Activated T-cell treated with anti-CD3 and anti-CD28 coated beads, Interleukin-2, amount 50 U/mL, for 24 hours (primary cell): ENCODE measurements around the gene GALNT10.

Experiments used
- DNase-seq: peaks from one replicate; pipeline ENCODE4 v3.0.0-alpha.2; 2020
- H3K27ac Mint-ChIP-seq: 2 replicates; pipeline ENCODE4 v1.8.0; 2020; ENCODE audit warnings: mild to moderate bottlenecking, mixed read lengths
- H3K27me3 Mint-ChIP-seq: 2 replicates; pipeline ENCODE4 v1.8.0; 2020; ENCODE audit warnings: mixed read lengths
- H3K36me3 Mint-ChIP-seq: 2 replicates; pipeline ENCODE4 v1.8.0; 2020; ENCODE audit warnings: low read depth, mixed read lengths
- H3K4me1 Mint-ChIP-seq: 2 replicates; pipeline ENCODE4 v1.8.0; 2020; ENCODE audit warnings: low read depth, mixed read lengths
- H3K4me3 Mint-ChIP-seq: 2 replicates; pipeline ENCODE4 v1.8.0; 2020; ENCODE audit warnings: mild to moderate bottlenecking, moderate library complexity, mixed read lengths
- H3K9me3 Mint-ChIP-seq: 2 replicates; pipeline ENCODE4 v1.8.0; 2020; ENCODE audit warnings: mixed read lengths

GALNT10 gene

DNA sequence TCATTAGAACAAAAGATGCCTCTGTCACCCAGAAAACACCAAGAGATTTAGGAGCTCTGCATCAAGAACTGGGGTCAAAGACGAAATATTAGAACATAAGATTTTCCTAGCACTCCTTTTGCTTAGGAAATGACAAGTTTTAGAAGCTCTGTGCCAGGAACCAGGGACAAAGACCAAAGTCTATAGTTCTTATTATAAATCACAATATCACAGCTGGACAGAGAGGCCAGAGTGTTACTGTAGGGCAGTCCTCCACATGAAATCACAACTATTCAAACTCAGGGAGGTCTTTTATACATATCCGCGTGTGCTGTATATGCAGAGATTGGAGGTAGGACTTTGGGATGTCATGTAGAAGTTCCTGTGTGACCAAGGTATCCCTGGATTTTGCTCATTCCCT is 138.5 kb downstream of the GALNT10 start:
- H3K4me1 Mint-ChIP-seq = no peaks in the 10 kb centered on the region
- H3K9me3 Mint-ChIP-seq = no peaks in the 10 kb centered on the region
- H3K27me3 Mint-ChIP-seq = no peaks in the 10 kb centered on the region
- no peak for DNase-seq
- no peak overlapping the region for H3K4me3 Mint-ChIP-seq
- no peak overlapping the region for H3K27ac Mint-ChIP-seq
- H3K36me3 Mint-ChIP-seq = peaks cover 45% of the 10 kb centered on the region

DNA sequence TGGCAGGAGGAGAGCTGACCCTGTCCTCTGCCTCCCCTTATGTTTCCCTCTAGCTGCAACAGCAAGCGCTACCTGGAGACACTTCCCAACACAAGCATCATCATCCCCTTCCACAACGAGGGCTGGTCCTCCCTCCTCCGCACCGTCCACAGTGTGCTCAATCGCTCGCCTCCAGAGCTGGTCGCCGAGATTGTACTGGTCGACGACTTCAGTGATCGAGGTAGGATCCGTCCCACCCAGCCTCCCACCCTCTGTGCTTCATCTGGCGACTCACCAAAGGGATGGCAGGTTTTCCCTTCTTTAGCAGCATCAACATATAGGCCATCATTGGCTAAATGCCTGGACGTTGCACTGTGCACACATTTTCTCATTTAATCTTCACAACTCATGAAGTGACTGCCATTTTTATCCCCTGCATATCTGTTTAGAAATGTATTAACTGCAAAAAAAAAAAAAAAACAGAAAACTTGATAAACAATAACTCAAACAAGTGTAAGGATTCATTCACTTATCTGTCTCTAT is 139.0 kb downstream of the GALNT10 start:
- no peak for DNase-seq
- Mint-ChIP-seq H3K4me3 (no peak overlapping the region), H3K27ac (no peak overlapping the region), H3K36me3 (peaks cover 45% of the 10 kb centered on the region), H3K27me3 (no peaks in the 10 kb centered on the region), H3K9me3 (no peaks in the 10 kb centered on the region), H3K4me1 (no peaks in the 10 kb centered on the region)

DNA sequence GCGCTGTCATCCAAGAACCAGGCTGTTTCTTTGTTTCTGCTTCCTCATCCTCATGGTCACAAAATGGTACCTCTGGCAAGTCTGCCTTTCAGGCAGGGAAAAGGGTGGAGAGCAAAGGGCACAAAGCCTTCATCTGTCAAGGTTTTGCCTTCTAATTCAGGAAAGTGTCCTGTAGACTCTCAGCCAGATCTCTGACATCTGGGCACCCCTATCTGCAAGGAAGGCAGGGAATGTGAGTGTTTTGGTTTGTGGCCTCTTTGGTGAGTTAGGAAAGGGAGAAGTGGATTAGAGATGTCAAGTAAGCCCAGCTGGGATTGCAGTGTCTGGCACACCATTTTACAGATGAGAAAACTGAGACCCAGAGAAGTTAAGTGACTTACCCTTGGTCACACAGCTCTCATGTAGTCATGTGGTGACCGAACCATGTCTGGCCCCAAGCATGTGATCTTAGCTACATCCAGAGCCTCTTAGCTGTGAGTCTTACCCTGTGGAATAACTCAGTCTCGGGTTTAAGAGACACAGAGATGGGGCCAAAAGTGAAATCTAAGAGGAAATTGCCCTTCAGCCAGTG is 139.6 kb downstream of the GALNT10 start:
- no peaks in the 10 kb centered on the region for H3K9me3 Mint-ChIP-seq
- peaks cover 49% of the 10 kb centered on the region for H3K36me3 Mint-ChIP-seq
- H3K4me1 Mint-ChIP-seq = no peaks in the 10 kb centered on the region
- no peaks in the 10 kb centered on the region for H3K27me3 Mint-ChIP-seq
- no peak overlapping the region for H3K4me3 Mint-ChIP-seq
- H3K27ac Mint-ChIP-seq = no peak overlapping the region
- no peak for DNase-seq

DNA sequence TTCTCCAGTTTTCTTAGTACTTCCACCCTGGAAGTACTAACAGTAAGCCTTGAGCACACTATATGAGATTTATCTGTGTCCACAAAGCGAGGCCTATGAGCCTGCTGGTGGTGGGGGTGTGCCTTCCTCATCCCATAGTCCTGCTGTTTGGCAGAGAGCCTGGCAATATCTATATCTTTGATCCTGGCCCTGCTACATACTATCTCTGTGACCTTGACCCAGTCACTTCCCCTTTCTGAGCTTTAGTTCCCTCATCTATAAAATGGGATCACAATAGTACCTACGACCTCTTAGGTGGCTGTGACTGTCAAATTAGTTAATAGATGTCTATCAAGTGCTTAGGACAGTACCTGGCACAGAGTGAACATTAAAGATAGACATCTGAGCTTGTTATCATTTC is 140.7 kb downstream of the GALNT10 start:
- no peak overlapping the region for H3K27ac Mint-ChIP-seq
- no peak for DNase-seq
- peaks cover 58% of the 10 kb centered on the region for H3K36me3 Mint-ChIP-seq
- H3K9me3 Mint-ChIP-seq = no peaks in the 10 kb centered on the region
- no peak overlapping the region for H3K4me3 Mint-ChIP-seq
- H3K27me3 Mint-ChIP-seq = no peaks in the 10 kb centered on the region
- H3K4me1 Mint-ChIP-seq = no peaks in the 10 kb centered on the region

DNA sequence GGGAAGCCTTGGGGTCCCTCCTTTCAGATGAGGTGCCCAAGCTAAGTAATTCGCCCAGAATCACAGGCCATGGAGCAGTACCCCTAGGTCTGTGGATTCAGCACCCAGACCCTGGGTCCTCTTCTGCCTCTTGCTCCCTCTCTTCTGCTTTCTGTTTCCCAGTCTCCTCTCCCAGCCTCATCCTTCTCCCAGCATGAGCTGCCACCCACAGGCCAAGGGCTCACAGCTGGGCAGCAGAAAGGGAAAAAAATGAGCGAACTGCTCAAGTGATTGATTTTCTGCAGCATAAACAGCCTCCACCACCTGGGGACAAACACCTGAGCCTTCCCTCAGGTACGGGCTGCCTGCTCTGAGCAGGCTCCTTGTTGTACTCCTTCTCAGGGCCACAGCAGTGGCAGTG is 141.4 kb downstream of the GALNT10 start:
- Mint-ChIP-seq H3K9me3 (no peaks in the 10 kb centered on the region), H3K4me1 (no peaks in the 10 kb centered on the region), H3K27ac (no peak overlapping the region), H3K27me3 (no peaks in the 10 kb centered on the region), H3K4me3 (no peak overlapping the region), H3K36me3 (peaks cover 64% of the 10 kb centered on the region)
- DNase-seq = no peak

DNA sequence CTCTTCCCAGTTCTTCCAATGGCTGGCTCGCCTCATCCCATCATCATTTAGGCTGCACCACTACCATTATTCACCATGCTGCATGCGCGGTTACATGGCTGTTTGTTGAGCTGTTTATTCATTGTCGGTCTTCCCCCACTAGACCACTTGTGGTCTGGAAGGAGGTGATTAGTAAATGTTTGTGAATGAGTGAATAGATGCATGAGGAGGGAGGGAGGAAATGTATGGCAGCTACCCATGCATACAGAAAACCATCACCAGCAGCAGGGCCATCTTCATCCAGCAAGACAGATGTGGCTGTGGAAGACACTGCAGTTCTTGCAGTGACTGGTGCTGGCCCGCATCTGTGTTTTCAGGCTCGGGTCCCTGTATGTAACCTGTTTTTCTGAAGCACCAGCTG is 141.9 kb downstream of the GALNT10 start:
- no peaks in the 10 kb centered on the region for H3K27me3 Mint-ChIP-seq
- no peak for DNase-seq
- peaks cover 69% of the 10 kb centered on the region for H3K36me3 Mint-ChIP-seq
- no peaks in the 10 kb centered on the region for H3K4me1 Mint-ChIP-seq
- no peaks in the 10 kb centered on the region for H3K9me3 Mint-ChIP-seq
- no peak overlapping the region for H3K4me3 Mint-ChIP-seq
- H3K27ac Mint-ChIP-seq = no peak overlapping the region

DNA sequence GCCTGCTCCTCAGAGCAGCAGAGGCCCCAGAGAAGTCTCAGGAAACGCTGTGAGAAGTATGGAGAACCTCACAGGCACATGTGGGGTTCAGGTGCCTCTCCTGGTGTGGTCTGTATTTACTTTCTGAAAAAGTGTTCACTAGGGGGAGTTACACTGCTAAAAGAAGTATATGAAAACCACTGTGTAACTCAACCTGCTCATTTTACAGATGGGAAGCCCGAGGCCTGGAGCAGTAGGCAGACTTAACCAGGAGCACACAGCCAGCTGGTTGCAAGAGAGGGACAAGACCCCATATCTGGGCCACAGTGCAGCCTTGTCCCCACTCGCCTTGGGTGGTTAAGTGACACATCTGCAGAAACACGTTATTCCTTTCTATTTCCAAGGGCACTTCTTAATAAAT is 142.5 kb downstream of the GALNT10 start:
- DNase-seq = no peak
- Mint-ChIP-seq H3K36me3 (peaks cover 75% of the 10 kb centered on the region), H3K9me3 (no peaks in the 10 kb centered on the region), H3K4me1 (no peaks in the 10 kb centered on the region), H3K4me3 (no peak overlapping the region), H3K27ac (no peak overlapping the region), H3K27me3 (no peaks in the 10 kb centered on the region)

DNA sequence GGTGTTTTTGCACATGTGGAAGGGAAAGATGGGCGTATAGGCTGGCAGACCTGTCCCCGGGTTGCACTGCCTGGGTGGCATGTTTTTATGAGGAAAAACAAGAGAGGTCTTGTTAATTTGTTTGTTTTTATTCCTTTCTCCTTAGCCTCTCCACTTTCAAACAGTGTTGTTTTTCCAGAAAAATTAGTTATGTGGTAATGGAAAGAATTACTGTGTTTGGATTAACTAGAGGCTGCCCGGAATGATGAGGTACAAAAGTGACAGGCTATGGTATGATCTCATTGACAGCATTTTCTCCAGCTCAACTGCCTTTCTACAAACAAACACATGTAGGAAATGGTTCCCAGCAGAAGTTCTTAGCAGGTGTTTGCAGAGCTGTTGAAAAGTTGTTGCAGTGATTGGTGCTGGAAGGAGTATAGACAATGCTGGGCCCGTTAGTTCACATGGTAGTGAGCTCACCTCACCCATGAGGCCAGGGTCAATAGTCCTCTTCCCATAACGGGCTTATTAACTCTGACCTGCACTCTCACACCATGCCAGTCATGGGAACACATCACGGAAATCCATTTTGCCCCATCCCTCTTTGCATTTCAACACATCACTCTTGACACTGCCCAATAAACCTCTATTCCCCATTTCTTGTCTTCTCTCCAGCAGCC is 144.0 kb downstream of the GALNT10 start:
- no peak overlapping the region for H3K27ac Mint-ChIP-seq
- H3K9me3 Mint-ChIP-seq = no peaks in the 10 kb centered on the region
- H3K4me1 Mint-ChIP-seq = no peaks in the 10 kb centered on the region
- DNase-seq = no peak
- H3K27me3 Mint-ChIP-seq = no peaks in the 10 kb centered on the region
- no peak overlapping the region for H3K4me3 Mint-ChIP-seq
- H3K36me3 Mint-ChIP-seq = peaks cover 87% of the 10 kb centered on the region

DNA sequence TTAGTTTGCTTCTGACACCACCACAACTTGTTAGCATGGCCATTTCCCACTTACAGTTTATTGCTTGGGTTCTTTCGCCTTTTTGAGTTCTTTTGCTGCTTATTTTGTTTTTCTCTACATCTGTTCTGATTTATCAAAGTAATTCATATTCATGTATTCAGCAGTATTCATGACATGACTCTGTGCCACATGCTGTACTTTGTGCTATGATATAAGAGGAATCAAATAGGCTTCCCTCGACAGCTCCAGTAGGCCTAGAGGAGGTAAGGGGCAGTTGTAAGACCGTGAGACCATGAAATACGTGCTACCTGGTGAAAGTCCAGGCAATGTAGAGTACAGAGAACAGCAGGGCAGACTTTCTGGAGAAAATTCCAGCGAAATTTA is 144.5 kb downstream of the GALNT10 start:
- Mint-ChIP-seq H3K27me3 (no peaks in the 10 kb centered on the region), H3K4me3 (no peak overlapping the region), H3K36me3 (peaks cover 82% of the 10 kb centered on the region), H3K9me3 (no peaks in the 10 kb centered on the region), H3K27ac (no peak overlapping the region), H3K4me1 (no peaks in the 10 kb centered on the region)
- DNase-seq = no peak

DNA sequence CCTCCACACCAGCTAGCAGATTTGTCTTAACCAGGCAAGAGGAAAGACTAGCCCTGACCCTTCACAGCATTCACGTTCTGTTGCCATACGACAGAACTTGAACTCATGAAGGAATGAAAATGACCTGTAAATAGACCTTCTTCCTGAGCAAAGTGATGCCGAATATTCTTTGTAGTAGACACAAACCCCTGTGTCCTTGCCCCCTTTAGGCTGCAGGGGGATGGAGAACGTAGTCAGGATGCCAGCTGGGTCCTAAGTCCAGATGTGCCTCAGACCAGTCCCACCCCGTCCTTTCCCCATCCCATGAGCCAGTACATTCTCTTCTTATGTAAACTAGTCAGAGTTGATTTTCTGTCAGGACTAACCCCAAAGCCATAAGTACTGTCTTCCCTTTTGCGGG is 151.1 kb downstream of the GALNT10 start:
- Mint-ChIP-seq H3K4me3 (no peak overlapping the region), H3K27ac (no peak overlapping the region), H3K36me3 (peaks cover 44% of the 10 kb centered on the region), H3K9me3 (no peaks in the 10 kb centered on the region), H3K4me1 (peaks cover 5% of the 10 kb centered on the region), H3K27me3 (no peaks in the 10 kb centered on the region)
- no peak for DNase-seq

DNA sequence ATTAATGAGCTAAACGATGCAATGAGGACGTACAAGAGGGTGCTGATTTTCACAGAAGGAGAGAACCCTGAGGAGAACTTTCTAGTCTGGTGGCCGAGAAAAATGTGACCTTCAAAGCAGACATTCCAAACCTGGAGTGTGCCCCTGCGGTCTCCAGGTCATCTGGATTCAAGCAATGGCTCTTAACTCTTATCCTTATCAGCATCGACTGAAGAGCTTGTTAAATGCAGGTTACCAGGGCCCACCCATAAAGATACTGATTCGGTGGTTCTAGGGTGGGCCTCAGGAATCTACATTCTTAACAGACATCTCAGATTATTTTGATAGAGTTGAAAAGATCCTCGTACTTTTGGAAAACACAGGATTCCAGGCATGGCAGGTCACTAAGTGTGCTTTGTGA is 151.7 kb downstream of the GALNT10 start:
- Mint-ChIP-seq H3K4me3 (no peak overlapping the region), H3K27me3 (no peaks in the 10 kb centered on the region), H3K9me3 (no peaks in the 10 kb centered on the region), H3K27ac (no peak overlapping the region), H3K36me3 (peaks cover 41% of the 10 kb centered on the region), H3K4me1 (peaks cover 5% of the 10 kb centered on the region)
- DNase-seq = no peak

DNA sequence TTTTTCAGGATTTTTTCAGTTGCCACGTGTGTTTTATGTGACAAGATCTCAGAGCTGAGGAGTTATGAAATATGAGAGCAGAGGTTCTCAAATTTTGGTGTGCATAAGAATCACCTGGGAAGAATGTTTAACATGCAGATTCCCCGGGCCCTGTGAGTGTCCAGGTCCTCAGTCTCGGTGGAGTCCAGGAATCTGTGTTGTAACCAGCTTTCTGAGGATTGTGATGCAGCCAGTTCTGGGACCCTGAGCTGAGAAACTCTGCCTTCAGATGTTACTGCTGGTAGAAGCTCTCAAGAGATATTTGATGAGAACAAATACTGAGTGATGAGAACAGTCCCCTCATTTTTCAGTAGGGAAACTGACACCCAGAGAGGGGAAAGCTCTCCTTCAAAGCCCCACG is 152.4 kb downstream of the GALNT10 start:
- Mint-ChIP-seq H3K27ac (no peak overlapping the region), H3K27me3 (no peaks in the 10 kb centered on the region), H3K4me1 (peaks cover 5% of the 10 kb centered on the region), H3K36me3 (peaks cover 34% of the 10 kb centered on the region), H3K4me3 (no peak overlapping the region), H3K9me3 (no peaks in the 10 kb centered on the region)
- DNase-seq = no peak

DNA sequence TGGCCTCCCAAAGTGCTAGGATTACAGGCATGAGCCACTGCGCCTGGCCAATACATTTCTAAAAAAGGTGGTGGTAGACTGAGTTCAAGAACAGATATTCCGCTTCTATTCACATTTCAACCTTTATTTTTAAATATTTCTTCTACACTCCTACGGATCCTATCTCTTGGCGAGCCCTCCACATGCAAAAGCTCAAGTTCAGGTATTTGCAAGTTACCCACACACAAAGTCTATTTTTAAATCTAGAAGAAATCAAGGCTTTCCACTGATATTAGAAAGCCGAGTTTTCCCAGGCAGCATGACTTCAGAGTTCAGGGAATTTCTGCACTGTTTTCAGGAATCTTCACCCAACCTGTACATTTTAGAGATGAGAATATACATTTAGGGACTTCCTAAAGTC is 153.9 kb downstream of the GALNT10 start:
- Mint-ChIP-seq H3K4me3 (no peak overlapping the region), H3K4me1 (peaks cover 5% of the 10 kb centered on the region), H3K9me3 (no peaks in the 10 kb centered on the region), H3K27ac (no peak overlapping the region), H3K27me3 (no peaks in the 10 kb centered on the region), H3K36me3 (peaks cover 21% of the 10 kb centered on the region)
- DNase-seq = no peak

DNA sequence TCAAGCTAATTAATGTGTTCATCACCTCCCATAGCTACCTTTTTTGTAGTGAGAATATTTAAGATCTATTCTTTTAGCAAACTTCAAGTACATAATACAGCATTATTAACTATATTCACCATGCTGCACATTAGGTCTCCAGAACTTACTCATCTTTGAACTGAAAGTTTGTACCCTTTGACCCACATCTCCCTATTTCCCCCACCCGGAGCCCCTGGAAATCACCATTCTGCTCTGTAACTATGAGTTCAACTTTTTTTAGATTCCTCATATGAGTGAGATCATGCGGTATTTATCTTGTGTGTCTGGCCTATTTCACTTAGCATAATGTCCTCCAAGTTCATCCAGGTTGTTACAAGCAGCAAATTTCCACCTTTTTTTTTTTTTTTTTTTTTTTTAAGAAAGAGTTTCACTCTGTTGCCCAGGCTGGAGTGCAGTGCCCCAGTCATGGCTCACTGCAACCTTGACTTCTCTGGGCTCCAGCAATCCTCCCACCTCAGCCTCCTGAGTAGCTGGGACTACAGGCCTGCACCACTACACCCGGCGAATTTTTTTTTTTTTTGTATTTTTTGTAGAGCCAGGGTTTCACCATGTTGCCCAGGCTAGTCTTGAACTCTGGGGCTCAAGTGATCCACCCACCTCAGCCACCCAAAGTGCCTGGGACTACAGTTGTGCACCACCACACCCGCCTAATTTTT is 154.9 kb downstream of the GALNT10 start:
- Mint-ChIP-seq H3K4me3 (no peak overlapping the region), H3K36me3 (peaks cover 20% of the 10 kb centered on the region), H3K9me3 (no peaks in the 10 kb centered on the region), H3K27ac (no peak overlapping the region), H3K4me1 (peaks cover 5% of the 10 kb centered on the region), H3K27me3 (no peaks in the 10 kb centered on the region)
- no peak for DNase-seq

DNA sequence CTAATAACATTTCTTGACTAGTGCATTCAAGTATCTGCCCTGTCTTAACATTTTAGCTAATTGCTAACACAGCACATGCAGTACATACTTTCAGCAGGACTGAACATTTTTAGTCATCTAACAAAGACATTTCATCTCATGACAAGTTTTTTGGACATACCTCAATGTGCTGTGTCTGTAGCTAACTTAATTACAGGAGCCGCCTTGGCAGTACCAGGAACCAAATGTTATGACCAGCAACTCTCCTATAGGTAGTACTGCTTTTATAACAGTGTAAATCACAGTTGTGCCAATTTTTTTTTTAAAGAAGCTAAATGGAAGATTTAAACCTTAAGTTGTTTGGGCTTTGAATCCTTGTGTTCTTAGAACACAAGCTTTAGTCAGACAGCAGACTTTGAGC is 155.9 kb downstream of the GALNT10 start:
- Mint-ChIP-seq H3K27ac (no peak overlapping the region), H3K9me3 (no peaks in the 10 kb centered on the region), H3K27me3 (no peaks in the 10 kb centered on the region), H3K4me1 (peaks cover 5% of the 10 kb centered on the region), H3K4me3 (no peak overlapping the region), H3K36me3 (peaks cover 17% of the 10 kb centered on the region)
- DNase-seq = no peak
